Neural progenitor cell (in vitro differentiated cells): ENCODE data around the gene RNU6-8. TPM values are rescaled to one million over a fixed set of nuclear protein-coding genes. Genes with fewer than 3 reads are reported as not detected.
A peak's percentile ranks its signal among the peaks of the same experiment; 100 is the strongest.

Experiments
- DNase-seq: peaks from one replicate; pipeline ENCODE4 v3.0.0-alpha.2; 2016; ENCODE audit warnings: low spot score
- H2AFZ ChIP-seq: fragments of 200-600 bp; sonication (generic); replicated peaks from 2 replicates; pipeline ENCODE4 v1.6.1; 2016; ENCODE audit warnings: antibody characterized with exemption
- H3F3A ChIP-seq: fragments of 200-600 bp; sonication (generic); 2 replicates; pipeline ENCODE4 v1.6.1; 2016; ENCODE audit warnings: antibody characterized with exemption, low read depth
- H3K27ac ChIP-seq: fragments of 200-600 bp; sonication (generic); 2 replicates; pipeline ENCODE4 v1.5.1; 2016; ENCODE audit warnings: mild to moderate bottlenecking
- H3K27me3 ChIP-seq: fragments of 200-600 bp; sonication (generic); 2 replicates; pipeline ENCODE4 v1.6.1; 2016; ENCODE audit warnings: mild to moderate bottlenecking, moderate library complexity
- H3K36me3 ChIP-seq: fragments of 200-600 bp; sonication (generic); 2 replicates; pipeline ENCODE4 v1.5.1; 2016
- H3K4me1 ChIP-seq: fragments of 200-600 bp; sonication (generic); 2 replicates; pipeline ENCODE4 v1.6.1; 2016; ENCODE audit warnings: mixed run types
- H3K4me2 ChIP-seq: fragments of 200-600 bp; sonication (generic); 2 replicates; pipeline ENCODE4 v1.6.1; 2016
- H3K4me3 ChIP-seq: fragments of 200-600 bp; sonication (generic); 2 replicates; pipeline ENCODE4 v1.5.1; 2016
- H3K79me2 ChIP-seq: fragments of 200-600 bp; sonication (generic); 2 replicates; pipeline ENCODE4 v1.6.1; 2016; ENCODE audit warnings: low read depth
- H3K9ac ChIP-seq: fragments of 200-600 bp; sonication (generic); 2 replicates; pipeline ENCODE4 v1.6.1; 2016
- H3K9me3 ChIP-seq: fragments of 200-600 bp; sonication (generic); 2 replicates; pipeline ENCODE4 v1.5.1; 2016; ENCODE audit warnings: low read depth
- H4K20me1 ChIP-seq: fragments of 200-600 bp; sonication (generic); 2 replicates; pipeline ENCODE4 v1.6.1; 2016; ENCODE audit warnings: low read depth
- H3K27ac Mint-ChIP-seq: 3 replicates; pipeline ENCODE4 v1.8.0; 2021; ENCODE audit warnings: mixed read lengths
- H3K27me3 Mint-ChIP-seq: 2 replicates; pipeline ENCODE4 v1.8.0; 2022; ENCODE audit warnings: low read depth, mild to moderate bottlenecking, inconsistent platforms, moderate library complexity, mixed read lengths; ENCODE audit not compliant: insufficient read depth
- H3K36me3 Mint-ChIP-seq: 3 replicates; pipeline ENCODE4 v1.8.0; 2021; ENCODE audit warnings: mixed read lengths
- H3K4me1 Mint-ChIP-seq: 3 replicates; pipeline ENCODE4 v1.8.0; 2021; ENCODE audit warnings: mixed read lengths
- H3K4me3 Mint-ChIP-seq: 3 replicates; pipeline ENCODE4 v1.8.0; 2021; ENCODE audit warnings: mild to moderate bottlenecking, moderate library complexity, mixed read lengths
- H3K9me3 Mint-ChIP-seq: 3 replicates; pipeline ENCODE4 v1.8.0; 2020; ENCODE audit warnings: mixed read lengths
- CTCF ChIP-seq: fragments of 200-600 bp; sonication (generic); IDR thresholded peaks from 2 replicates; pipeline ENCODE4 v1.5.1; 2017; ENCODE audit warnings: antibody characterized with exemption, mild to moderate bottlenecking
- EZH2 ChIP-seq: fragments of 200-600 bp; sonication (generic); IDR thresholded peaks from 2 replicates; pipeline ENCODE4 v1.6.1; 2017; ENCODE audit warnings: antibody characterized with exemption, mild to moderate bottlenecking, moderate library complexity
- EZH2phosphoT487 ChIP-seq: fragments of 200-600 bp; sonication (generic); IDR thresholded peaks from 2 replicates; pipeline ENCODE4 v1.6.1; 2017; ENCODE audit warnings: antibody characterized with exemption
- total RNA-seq: library from RNA; depleted of rRNA; stranded (reverse); fragments of >200 nt; gene quantifications from 2 replicates; pipeline ENCODE4 v1.2.3, GENCODE V29; 2015; ENCODE audit warnings: low replicate concordance

Gene RNU6-8
- not detected in 2 replicates for total RNA-seq

- peak within 1 kb of the TSS; percentile 100 for H3K27ac Mint-ChIP-seq
- peaks cover 4% of the 10 kb centered on the region for H4K20me1 ChIP-seq
Observed at GRCh38 chr14:32202998-32203882, at the start of gene RNU6-8. Gene RNU6-8, minus strand, starts transcription at chr14:32203269.

GRCh38 chr14:32252030-32252670 is 49.1 kb upstream of the RNU6-8 start:
- Histone ChIP-seq H3K27me3 (no peaks in the 10 kb centered on the region), H3K79me2 (no peaks in the 10 kb centered on the region), H3K4me1 (peaks cover 10% of the 10 kb centered on the region), H3K36me3 (no peaks in the 10 kb centered on the region), H4K20me1 (no peaks in the 10 kb centered on the region), H3K27ac (no peak overlapping the region), H3K9ac (no peak overlapping the region), H3F3A (peaks cover 16% of the 10 kb centered on the region), H3K4me2 (no peak overlapping the region), H2AFZ (peak overlapping the region; percentile 71), H3K4me3 (no peak overlapping the region), H3K9me3 (no peaks in the 10 kb centered on the region)
- Mint-ChIP-seq H3K4me1 (peaks cover 15% of the 10 kb centered on the region), H3K4me3 (no peak overlapping the region), H3K36me3 (no peaks in the 10 kb centered on the region), H3K27me3 (peaks cover 3% of the 10 kb centered on the region), H3K27ac (no peak overlapping the region), H3K9me3 (no peaks in the 10 kb centered on the region)
- TF ChIP-seq EZH2phosphoT487, result no peak
- TF ChIP-seq CTCF, result peak; percentile 92
- DNase-seq, result peak; percentile 79

More at GRCh38 chr14:32202998-32203882, at the start of gene RNU6-8:
- peaks cover 10% of the 10 kb centered on the region for H3K27me3 Mint-ChIP-seq
- peak; percentile 97 for DNase-seq
- H3K79me2 ChIP-seq, result no peaks in the 10 kb centered on the region
- H3F3A ChIP-seq, result peaks cover 28% of the 10 kb centered on the region
- no peak for TF ChIP-seq EZH2phosphoT487
- TF ChIP-seq CTCF, result no peak
- no peak for TF ChIP-seq EZH2
- H3K4me1 ChIP-seq, result peaks cover 5% of the 10 kb centered on the region
- H2AFZ ChIP-seq, result peak within 1 kb of the TSS; percentile 97
- no peaks in the 10 kb centered on the region for H3K36me3 ChIP-seq
- H3K9me3 Mint-ChIP-seq, result no peaks in the 10 kb centered on the region
- peaks cover 18% of the 10 kb centered on the region for H3K27me3 ChIP-seq
- peak within 1 kb of the TSS; percentile 98 for H3K4me3 Mint-ChIP-seq
- H3K36me3 Mint-ChIP-seq, result no peaks in the 10 kb centered on the region
- peak within 1 kb of the TSS; percentile 90 for H3K4me2 ChIP-seq
- peak within 1 kb of the TSS; percentile 96 for H3K27ac ChIP-seq
- peak within 1 kb of the TSS; percentile 99 for H3K9ac ChIP-seq
- H3K4me1 Mint-ChIP-seq, result peaks cover 15% of the 10 kb centered on the region
- H3K9me3 ChIP-seq, result no peaks in the 10 kb centered on the region
- peak within 1 kb of the TSS; percentile 75 for H3K4me3 ChIP-seq

GRCh38 chr14:32251530-32251929 is 48.5 kb upstream of the RNU6-8 start:
- no peaks in the 10 kb centered on the region for H3K36me3 Mint-ChIP-seq

More at GRCh38 chr14:32251530-32251929, 48.5 kb upstream of the RNU6-8 start:
- no peaks in the 10 kb centered on the region for H3K27me3 ChIP-seq
- peaks cover 15% of the 10 kb centered on the region for H3K4me1 Mint-ChIP-seq
- H3K9me3 Mint-ChIP-seq, result no peaks in the 10 kb centered on the region
- no peak overlapping the region for H3K9ac ChIP-seq
- TF ChIP-seq CTCF, result no peak
- TF ChIP-seq EZH2, result no peak
- no peak for TF ChIP-seq EZH2phosphoT487
- H3K4me1 ChIP-seq, result peaks cover 10% of the 10 kb centered on the region
- H4K20me1 ChIP-seq, result no peaks in the 10 kb centered on the region
- no peak overlapping the region for H3K4me3 Mint-ChIP-seq
- H3K79me2 ChIP-seq, result no peaks in the 10 kb centered on the region
- peaks cover 3% of the 10 kb centered on the region for H3K27me3 Mint-ChIP-seq
- no peak overlapping the region for H3K4me2 ChIP-seq
- no peaks in the 10 kb centered on the region for H3K9me3 ChIP-seq
- no peak overlapping the region for H3K27ac Mint-ChIP-seq
- H2AFZ ChIP-seq, result peak overlapping the region; percentile 71
- peaks cover 16% of the 10 kb centered on the region for H3F3A ChIP-seq
- no peak overlapping the region for H3K4me3 ChIP-seq
- H3K36me3 ChIP-seq, result no peaks in the 10 kb centered on the region
- no peak for DNase-seq
- no peak overlapping the region for H3K27ac ChIP-seq
